NCI-H446 treated with DMSO at 0.1 percent for 48 hours (cell line): Measurements from ENCODE around the gene USP2.

Source experiments
- DNase-seq: peaks from one replicate; lab custom pipeline; 2025; lab: John Stamatoyannopoulos, UW

Gene USP2

GRCh38 chr11:119342362-119343130 is 38.9 kb downstream of the USP2 start:
- DNase-seq, result no peak

- DNase-seq, result no peak
Measured at GRCh38 chr11:119342023-119342300, 39.5 kb downstream of the USP2 start.

- DNase-seq, result no peak
Measured at GRCh38 chr11:119341222-119342022, 40.1 kb downstream of the USP2 start.

- DNase-seq, result no peak
Measured at GRCh38 chr11:119340335-119341221, 40.9 kb downstream of the USP2 start, which contains the start of gene C1QTNF5. TSS of gene C1QTNF5 (minus strand) at chr11:119340883. CDS start at chr11:119340397, 486 bp downstream.

- DNase-seq, result no peak
Measured at GRCh38 chr11:119339589-119340334, 41.7 kb downstream of the USP2 start.

GRCh38 chr11:119338965-119339588 is 42.4 kb downstream of the USP2 start:
- no peak for DNase-seq

- no peak for DNase-seq
Measured at GRCh38 chr11:119338318-119338890, 43.1 kb downstream of the USP2 start.

GRCh38 chr11:119337581-119338317 is 43.7 kb downstream of the USP2 start:
- no peak for DNase-seq

GRCh38 chr11:119336744-119337469 is 44.6 kb downstream of the USP2 start:
- no peak for DNase-seq

GRCh38 chr11:119335655-119336543 is 45.6 kb downstream of the USP2 start:
- DNase-seq, result no peak

- no peak for DNase-seq
Measured at GRCh38 chr11:119335091-119335654, 46.3 kb downstream of the USP2 start.

GRCh38 chr11:119334174-119334930 is 47.1 kb downstream of the USP2 start, which contains the start of gene RNF26:
TSS of gene RNF26 (plus strand) at chr11:119334527. CDS start at chr11:119335123, 596 bp downstream.
- peak; percentile 97 for DNase-seq

- DNase-seq, result no peak
Measured at GRCh38 chr11:119332111-119332765, 49.3 kb downstream of the USP2 start.

GRCh38 chr11:119330237-119330636 is 51.3 kb downstream of the USP2 start:
- DNase-seq, result no peak

GRCh38 chr11:119329320-119329719 is 52.2 kb downstream of the USP2 start:
- no peak for DNase-seq

GRCh38 chr11:119324189-119324588 is 57.3 kb downstream of the USP2 start:
- no peak for DNase-seq
